H1 (cell line): ENCODE measurements around the gene H2BK1.

Source experiments
- CTCF ChIP-seq, 3 experiments: IDR thresholded peaks; 1 replicate in 2 of 3; 2 replicates in 1 of 3; pipeline versions ENCODE4 v1.5.1 to v1.6.1; 2011; ENCODE audit warnings: low read length in 3 of 3, mild to moderate bottlenecking in 3 of 3, inconsistent platforms in 2 of 3, low read depth in 1 of 3, moderate library complexity in 1 of 3; ENCODE audit not compliant: insufficient read depth in 1 of 3; ENCODE audit errors: control extremely low read depth in 1 of 3
- EZH2 ChIP-seq: fragments of 200-600 bp; sonication (generic); IDR thresholded peaks from 2 replicates; pipeline ENCODE4 v1.7.1; 2012; ENCODE audit warnings: low read depth, mild to moderate bottlenecking, moderate library complexity, low read length, inconsistent platforms; ENCODE audit not compliant: severe bottlenecking
- POLR2AphosphoS5 ChIP-seq: IDR thresholded peaks from 2 replicates; pipeline ENCODE4 v1.6.1; 2011; ENCODE audit warnings: low read depth, low read length
- SIN3A ChIP-seq, 2 experiments: IDR thresholded peaks in 1 of 2; conservative IDR thresholded peaks in 1 of 2; 2 replicates each; pipeline ENCODE4 v1.6.1; 2011 to 2012; ENCODE audit warnings: low read length in 2 of 2, improper control_type of control experiment in 1 of 2, low read depth in 1 of 2, mild to moderate bottlenecking in 1 of 2
- TCF12 ChIP-seq: IDR thresholded peaks from 2 replicates; pipeline ENCODE4 v1.6.1; 2011; ENCODE audit warnings: low read depth, mild to moderate bottlenecking, low read length
- TF ChIP-seq, protein P1 (sequence below): IDR thresholded peaks from 2 replicates; pipeline ENCODE4 v1.6.1; 2012; ENCODE audit warnings: inconsistent platforms

DNA sequence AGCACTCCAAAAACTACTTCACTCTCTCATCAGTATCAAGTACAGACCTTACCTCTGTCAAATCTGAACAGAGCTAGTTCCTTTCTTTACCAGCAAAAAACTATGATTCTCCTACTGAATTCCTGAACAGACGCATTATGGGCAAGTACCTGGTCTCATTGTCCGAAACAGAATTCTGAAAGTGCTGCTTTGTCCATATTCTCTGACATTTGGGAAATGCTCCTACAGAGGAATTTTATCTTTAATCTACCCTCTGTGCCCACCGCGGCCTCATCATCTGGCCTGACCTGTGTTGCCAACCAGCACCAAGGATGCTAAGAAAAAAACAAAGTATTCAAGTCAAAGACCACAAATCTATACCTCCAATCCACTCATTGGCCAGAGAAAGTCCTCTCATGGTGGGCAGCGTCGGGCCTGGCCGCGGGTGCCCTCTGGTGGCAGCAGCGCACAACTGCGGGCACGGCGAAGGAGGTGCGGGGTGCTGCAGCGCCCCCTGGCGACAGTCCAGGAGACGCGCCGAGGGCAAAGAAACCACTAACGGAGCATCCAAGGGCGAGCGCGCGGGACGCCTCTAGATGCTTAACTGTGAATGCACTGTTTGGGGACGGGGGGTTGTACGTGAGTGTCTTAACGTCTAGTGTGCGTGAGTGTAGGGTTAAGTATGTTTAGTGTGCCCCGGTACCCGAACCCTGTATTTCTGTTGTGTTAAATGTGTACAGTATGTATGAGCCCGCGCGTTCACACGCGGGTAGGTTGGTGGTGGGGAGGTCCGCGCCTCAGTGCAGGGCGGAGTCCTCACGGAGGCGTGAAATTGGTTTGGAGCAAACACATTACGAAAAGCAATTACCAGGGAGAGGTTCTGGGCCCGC, 37.8 kb downstream of the H2BK1 start:
- TF ChIP-seq SIN3A (conservative IDR thresholded peaks at IDR 0.05 in 1 of 2, IDR thresholded peaks at IDR 0.05 in 1 of 2; ENCODE audit: low read depth in 1 of 2, low read length in 2 of 2): peak in 1 of 2 experiments; percentile 57; a peak in 1 of 4 replicates
- TF ChIP-seq EZH2: no peak
- TF ChIP-seq TCF12: no peak
- TF ChIP-seq POLR2AphosphoS5: no peak
- peak in 2 of 3 experiments; percentile 100; a peak in 3 of 4 replicates for TF ChIP-seq CTCF (IDR thresholded peaks at IDR 0.05; ENCODE audit: control extremely low read depth in 1 of 3, insufficient read depth in 1 of 3, low read depth in 1 of 3, low read length in 3 of 3)
- TF ChIP-seq, protein P1, sequence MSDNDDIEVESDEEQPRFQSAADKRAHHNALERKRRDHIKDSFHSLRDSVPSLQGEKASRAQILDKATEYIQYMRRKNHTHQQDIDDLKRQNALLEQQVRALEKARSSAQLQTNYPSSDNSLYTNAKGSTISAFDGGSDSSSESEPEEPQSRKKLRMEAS: peak; percentile 66; the same call in 1 of the 2 replicates
